ENCODE measurements around the gene CHRNE.
"Not testable (repeated sequence)": the region's sequence is repeated elsewhere in the genome, so short reads cannot be mapped to it uniquely, and the experiment has no call there.

Gene CHRNE

DNA sequence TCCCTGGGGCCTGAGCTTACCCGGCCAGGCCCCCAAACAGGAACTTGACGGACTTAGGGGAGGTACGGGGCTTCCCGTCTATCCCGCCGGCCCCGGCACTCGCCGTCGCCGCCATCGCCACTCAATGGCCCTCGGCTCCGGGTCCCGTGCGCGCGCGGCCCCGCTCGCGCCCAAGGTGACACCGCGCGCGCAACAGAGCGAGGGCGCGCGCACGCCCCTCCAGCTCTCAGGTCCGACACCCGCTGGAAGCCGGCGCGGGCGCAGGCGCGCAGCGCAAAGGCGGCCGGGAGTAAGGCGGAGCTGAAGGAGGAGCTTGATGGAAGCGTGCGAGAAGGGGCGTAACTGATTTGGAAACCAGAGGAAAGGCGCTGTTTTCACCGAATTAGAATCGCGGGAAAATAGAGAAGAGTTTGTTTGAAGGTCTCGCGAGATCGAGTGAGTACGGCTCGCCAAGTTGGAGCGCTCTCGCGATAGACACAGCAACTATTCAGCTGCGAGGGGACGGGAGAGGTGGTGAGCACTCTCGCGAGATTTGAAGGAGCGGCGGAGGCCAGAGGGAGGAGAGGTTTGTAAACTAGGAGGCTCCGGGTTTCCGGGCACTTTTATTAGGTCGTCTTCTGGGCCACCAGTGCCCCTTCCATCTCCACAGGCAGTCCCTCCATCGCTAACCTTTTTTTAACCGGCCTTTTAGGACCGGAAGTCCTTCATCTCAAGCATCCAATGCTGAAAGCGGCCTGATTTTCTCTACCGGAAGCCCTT, 37.1 kb upstream of the CHRNE start, which contains the start of the genes RNF167 and SLC25A11:
RNF167 (plus strand) TSS at position 473 of the 759 bp plus-strand sequence. CDS start 642 bp downstream, outside the sequence.
SLC25A11 (minus strand) TSS at position 251 of the 759 bp plus-strand sequence; CDS start at position 115, 136 bp downstream.
- DNase-seq (ENCODE audit: low read depth, low spot score) = peak; percentile 99

DNA sequence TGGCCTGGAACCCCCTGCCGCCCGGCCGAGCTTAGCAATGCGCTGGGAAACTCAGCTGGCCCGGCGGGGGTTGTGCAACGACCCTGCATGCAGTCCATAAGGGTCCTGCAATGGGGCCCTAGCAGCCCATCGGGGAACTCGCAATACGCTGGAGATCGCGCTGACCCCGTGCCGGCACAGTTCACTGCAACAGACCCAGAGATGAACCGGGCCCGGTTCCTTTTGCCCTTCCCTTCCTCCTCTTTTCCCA, 36.6 kb upstream of the CHRNE start:
- DNase-seq (ENCODE audit: low read depth, low spot score) = no peak

DNA sequence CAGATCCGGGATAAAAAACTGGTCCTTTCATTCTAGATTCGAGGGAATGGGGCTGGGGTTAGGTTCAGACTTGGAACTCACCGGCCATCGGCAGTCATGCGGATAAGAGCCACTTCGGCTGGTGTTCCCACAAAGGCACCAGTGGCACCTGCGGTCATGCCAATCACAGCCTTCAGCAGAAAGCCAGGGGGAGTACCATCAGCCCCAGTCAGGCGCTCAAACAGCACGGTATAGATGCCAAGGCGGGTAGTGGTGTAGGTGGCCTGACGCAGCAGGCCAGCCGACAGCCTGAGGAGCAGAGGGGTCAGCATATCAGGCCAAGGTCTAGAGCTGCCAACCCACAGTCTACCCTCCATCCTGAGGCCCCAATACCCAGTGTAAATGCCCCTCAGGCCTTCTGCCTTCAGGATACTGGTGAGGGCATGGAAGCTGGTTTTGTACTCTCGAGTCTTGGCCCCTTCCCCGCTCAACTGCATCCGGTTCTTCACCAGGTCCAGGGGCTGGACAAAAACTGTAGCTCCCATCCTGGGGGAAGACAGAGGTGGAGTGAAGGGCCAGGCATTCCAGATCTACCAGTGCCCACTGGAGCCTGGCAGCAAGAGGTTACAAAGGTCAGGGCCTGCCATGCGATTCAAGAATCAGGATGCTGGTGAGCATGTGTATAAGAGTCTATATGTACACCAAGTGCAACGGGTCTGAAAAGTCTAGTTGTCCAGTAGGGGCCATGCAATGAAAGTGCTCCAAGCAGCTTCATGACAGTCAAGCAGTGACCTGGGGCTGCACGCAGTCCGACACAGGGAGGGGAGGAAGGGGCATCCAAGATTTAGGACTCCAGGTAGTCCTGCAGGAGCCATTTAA, 36.0 kb upstream of the CHRNE start:
- no peak for DNase-seq (ENCODE audit: low read depth, low spot score)

DNA sequence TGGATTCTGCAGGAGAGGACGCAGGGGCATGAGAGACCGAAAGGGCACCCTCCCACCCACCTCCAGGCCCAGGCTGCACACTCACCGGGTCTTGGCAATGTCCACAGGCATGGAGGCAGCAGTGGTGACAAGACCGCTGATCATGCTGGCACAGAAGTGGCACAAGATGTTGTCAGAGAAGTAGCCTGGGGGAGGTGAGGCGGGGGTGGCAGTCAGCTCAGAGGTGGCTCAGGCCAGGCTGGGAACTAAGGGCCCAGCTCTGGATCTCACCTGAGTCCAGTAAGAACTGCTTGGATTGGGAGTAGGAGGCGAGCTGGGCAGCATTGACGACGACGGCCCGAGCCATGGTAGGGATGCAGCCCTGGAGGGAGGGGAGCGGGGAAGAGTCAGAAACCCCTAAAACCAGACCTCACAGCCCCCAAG, 35.2 kb upstream of the CHRNE start:
- DNase-seq (ENCODE audit: low read depth, low spot score) = no peak

DNA sequence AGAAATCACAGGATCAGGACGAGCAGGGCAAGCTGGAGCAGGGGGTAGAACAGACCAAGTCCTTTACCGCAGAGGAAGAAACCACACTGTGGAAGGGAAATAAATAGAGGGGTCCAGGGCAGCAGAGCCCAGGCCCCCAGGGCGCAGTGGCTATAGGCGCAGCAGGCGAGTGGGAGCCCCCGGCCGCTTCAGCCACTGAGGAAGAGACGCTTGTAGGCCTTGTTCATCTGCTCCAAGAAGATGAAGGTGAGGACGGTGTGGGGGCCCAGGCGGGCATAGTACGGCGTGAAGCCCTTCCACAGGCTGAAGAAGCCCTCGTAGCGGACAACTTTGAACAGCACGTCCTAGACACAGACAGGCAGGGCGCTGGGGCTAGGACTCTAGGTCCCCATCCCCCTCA, 34.7 kb upstream of the CHRNE start:
- no peak for DNase-seq (ENCODE audit: low read depth, low spot score)

DNA sequence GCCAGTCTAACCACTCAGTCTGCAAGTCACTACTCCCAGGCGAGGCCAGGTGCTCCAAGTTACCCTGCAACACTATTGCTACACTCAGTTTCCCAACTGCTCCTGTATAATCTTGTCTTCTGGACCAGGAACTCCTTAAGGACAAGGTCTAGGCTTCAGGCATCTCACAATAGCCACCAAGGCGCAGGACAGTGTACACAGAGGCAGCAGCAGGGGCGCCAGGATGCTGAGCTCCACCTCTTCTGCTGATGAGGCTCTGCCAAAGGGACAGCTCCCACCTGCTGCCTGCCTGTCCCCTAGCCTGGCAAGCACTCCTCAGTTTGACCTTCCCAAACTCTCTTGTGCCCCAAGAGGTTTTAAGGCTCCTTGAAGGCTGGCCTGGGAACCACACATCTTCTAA, 33.5 kb upstream of the CHRNE start:
- DNase-seq (ENCODE audit: low read depth, low spot score) = no peak

DNA sequence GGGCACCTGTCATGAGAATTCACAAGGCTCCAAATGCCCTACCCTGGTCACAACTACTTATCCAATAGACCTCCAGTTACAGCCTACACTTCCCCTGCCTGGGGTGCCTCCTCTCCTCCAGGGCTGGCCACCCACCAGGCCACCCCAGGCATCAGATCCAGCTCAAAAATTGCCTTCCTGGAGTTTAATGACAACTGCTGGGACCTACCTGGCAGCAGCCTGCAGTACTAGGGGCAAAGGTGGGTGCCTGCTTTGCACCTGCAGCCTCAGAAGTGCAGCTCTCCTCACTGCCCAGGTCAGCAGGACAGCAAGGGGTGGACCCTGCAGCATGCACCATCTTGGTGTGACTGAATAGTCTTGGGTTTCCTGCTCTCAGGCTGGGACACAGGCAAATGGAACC, 32.8 kb upstream of the CHRNE start:
- DNase-seq (ENCODE audit: low read depth, low spot score) = no peak

DNA sequence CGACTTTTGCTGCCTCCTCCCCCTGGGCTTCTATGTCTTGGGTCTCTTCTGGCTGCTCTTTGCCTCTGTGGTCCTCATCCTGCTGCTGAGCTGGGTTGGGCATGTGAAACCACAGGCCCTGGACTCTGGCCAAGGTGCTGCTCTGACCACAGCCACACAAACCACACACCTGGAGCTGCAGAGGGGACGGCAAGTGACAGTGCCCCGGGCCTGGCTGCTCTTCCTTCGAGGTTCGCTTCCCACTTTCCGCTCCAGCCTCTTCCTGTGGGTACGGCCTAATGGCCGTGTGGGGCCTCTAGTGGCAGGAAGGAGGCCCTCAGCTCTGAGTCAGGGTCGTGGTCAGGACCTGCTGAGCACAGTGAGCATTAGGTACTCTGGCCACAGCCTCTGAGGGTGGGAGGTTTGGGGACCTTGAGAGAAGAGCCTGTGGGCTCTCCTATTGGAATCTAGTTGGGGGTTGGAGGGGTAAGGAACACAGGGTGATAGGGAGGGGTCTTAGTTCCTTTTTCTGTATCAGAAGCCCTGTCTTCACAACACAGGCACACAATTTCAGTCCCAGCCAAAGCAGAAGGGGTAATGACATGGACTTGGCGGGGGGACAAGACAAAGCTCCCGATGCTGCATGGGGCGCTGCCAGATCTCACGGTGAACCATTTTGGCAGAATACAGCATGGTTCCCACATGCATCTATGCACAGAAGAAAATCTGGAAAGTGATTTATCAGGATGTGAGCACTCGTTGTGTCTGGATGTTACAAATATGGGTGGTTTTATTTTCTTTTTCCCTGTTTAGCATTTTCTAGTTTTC, 31.5 kb upstream of the CHRNE start:
- no peak for DNase-seq (ENCODE audit: low read depth, low spot score)

DNA sequence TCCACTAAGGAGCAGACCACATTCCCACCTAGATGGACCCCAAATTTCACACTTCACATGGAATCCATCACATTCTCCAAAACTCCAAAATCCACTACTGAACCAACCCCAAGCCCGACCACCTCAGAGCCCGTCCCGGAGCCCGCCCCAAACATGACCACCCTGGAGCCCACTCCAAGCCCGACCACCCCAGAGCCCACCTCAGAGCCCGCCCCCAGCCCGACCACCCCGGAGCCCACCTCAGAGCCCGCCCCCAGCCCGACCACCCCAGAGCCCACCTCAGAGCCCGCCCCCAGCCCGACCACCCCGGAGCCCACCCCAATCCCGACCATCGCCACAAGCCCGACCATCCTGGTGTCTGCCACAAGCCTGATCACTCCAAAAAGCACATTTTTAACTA, 30.7 kb upstream of the CHRNE start:
- no peak for DNase-seq (ENCODE audit: low read depth, low spot score)

DNA sequence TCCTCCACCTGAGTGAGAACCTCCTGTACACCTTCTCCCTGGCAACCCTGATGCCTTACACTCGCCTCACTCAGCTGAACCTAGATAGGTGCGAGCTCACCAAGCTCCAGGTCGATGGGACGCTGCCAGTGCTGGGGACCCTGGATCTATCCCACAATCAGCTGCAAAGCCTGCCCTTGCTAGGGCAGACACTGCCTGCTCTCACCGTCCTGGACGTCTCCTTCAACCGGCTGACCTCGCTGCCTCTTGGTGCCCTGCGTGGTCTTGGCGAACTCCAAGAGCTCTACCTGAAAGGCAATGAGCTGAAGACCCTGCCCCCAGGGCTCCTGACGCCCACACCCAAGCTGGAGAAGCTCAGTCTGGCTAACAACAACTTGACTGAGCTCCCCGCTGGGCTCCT, 29.9 kb upstream of the CHRNE start:
- no peak for DNase-seq (ENCODE audit: low read depth, low spot score)

DNA sequence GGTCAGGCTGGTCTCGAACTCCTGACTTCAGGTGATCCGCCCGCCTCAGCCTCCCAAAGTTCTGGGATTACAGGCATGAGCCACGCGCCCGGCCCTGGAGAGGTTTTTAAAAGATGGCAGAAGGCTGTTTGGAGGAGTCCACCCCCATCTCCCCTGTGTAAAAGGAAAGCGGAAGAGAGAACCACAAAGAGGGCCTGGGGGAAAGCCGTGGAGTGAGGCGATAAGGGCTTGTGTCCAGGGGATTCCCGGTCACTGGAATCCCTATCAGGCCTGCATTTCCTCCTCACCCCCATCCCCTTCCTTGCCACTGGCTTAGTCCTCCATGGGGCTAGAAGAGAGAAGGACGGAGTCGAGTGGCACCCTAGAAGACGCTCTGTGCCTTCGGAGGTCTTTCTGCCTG, 29.1 kb upstream of the CHRNE start, which contains the start of gene GP1BA:
GP1BA (plus strand) TSS at position 315 of the 400 bp plus-strand sequence. CDS start 328 bp downstream, outside the sequence.
- DNase-seq (ENCODE audit: low read depth, low spot score) = no peak

DNA sequence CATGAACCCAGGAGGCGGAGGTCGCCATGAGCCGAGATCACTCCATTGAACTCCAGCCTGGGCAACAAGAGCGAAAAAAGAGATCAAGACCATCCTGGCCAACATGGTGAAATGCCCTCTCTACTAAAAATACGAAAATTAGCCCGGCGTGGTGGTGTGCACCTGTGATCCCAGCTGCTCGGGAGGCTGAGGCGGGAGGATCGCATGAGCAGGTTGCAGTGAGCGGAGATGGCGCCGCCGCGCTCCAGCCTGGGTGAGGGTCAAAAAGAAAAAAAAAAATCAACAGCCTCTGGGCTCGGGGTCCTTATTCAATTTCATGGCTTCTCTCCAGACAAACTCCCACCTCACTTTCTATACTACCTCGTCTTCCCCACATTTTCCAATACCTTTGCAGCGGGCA, 26.0 kb upstream of the CHRNE start:
- DNase-seq (ENCODE audit: low read depth, low spot score) = no peak

DNA sequence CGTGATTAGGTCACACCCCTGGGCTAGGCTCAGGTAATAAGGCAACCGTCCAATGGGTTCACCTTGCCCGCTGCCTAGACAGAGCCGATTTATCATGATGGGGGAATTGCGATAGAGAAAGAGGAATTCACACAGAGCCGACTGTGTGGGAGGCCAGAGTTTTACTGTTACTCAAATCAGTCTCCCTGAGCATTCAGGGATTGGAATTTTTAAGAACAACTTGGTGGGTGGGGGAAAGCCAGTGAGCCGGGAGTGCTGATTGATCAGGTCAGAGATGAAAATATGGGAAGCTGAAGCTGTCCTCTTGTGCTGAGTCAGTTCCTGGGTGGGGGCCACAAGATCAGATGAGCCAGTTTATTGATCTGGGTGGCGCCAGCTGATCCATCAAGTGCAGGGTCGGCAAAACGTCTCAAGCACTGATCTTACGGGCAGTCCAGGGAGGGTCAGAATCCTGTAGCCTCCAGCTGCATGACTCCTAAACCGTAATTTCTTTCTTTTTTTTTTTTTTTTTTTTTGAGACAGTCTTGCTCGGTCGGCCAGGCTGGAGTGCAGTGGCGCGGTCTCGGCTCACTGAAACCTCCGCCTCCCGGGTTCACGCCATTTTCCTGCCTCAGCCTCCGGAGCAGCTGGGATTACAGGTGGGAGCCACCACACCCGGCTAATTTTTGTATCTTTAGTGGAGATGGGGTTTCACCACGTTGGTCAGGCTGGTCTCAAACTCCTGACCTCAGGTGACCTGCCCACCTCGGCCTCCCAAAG, 23.9 kb upstream of the CHRNE start:
- not testable (repeated sequence) for DNase-seq (ENCODE audit: low read depth, low spot score)

DNA sequence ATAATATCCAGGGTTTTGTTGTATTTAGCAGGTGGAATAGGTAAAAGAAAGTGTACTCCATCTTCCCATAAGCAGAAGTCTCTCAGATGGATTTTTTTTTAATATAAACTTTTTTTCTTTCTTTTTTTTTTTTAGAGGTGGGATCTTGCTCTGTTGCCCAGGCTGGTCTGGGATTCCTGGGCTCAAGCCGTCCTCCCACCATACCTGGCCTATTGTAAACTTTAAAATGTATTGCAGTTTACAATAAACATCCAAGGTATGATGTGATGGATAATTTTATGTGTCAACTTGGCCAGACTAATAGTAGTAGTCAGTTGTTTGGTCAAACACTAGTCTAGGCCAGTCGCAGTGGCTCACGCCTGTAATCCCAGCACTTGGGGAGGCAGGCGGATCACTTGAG, 18.4 kb upstream of the CHRNE start:
- DNase-seq (ENCODE audit: low read depth, low spot score) = no peak

DNA sequence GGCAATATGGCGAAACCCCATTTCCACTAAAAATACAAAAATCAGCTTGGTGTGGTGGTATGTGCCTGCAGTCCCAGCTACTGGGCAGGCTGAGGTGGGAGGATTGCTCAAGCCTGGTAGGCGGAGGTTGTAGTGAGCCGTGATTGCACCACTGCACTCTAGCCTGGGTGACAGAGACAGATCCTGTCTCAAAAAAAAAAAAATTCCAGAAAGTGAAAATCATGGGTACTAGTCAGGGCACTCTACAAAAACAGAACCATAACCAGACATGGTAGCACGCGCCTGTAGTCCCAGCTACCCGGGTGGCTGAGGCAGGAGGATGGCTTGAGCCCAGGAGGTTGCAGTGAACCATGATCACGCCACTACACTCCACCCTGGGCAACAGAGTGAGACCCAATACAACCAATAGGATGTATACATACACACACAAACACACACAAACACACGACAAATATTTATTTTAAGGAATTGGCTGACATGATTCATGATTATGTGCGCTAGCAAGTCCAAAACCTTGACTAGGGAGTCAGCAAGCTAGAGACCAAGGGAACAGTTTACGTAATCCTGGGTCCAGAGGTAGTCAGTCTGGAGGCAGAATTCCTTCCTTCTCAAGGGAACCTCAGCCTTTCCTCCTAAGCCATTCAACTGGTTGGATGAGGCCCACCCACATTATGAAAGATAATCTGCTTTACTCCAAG, 17.6 kb upstream of the CHRNE start:
- DNase-seq (ENCODE audit: low read depth, low spot score) = no peak

DNA sequence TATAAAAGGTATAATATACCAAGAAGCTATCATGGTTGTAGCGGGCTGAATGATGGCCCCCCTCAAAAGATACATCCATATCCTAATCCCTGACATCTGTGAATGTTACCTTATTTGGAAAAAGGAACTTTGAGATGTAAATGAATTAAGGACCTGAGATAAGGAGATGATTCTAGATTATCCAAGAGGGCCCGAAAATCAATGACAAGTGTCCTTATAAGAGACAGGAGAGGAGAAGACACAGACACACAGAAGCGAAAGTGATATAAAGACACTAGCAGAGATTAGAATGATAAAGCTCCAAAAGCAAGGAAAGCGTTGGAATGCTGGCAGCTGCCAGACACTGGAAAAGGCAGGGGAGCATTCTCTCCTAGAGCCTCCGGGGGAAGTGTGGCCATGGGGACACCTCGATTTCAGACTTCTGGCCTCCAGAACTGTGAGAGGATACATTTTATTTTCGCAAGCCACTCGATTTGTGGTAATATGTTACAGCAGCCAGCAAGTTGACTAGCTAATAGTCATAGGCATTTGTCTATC, 16.7 kb upstream of the CHRNE start:
- DNase-seq (ENCODE audit: low read depth, low spot score) = no peak

DNA sequence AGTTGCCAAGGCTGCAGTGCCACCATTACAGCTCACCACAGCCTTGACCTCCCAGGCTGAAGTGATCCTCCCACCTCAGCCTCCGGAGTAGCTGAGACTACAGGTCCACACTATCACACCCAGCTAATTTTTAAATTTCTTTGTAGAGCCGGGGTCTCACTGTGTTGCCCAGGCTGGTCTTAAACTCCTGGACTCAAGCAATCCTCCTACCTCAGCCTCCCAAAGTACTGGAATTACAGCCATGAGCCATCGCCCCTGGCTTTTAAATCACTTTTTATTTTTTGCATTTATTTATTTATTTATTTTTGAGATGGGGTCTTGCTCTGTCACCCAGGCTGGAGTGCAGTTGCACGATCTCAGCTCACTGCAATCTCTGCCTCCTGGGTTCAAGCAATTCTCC, 11.7 kb upstream of the CHRNE start:
- DNase-seq (ENCODE audit: low read depth, low spot score) = not testable (repeated sequence)

DNA sequence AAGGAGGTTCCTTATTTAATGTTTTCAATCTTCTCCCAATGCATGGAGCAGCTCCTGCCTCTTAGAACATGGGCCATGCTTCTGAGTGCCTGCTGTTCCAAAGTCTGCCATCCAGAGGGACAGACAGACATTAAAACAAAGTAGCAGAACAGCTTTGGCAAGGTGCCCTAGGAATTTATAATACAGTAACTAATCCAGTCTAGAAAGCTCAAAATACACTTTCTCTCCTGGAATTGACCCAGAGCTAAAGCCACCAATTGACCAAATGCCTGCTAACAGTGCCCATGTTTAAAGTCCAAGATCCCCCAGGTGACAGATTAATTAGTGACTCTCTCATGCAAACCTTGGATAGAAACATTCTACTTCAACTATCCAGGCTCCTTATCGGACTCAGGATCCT, 11.1 kb upstream of the CHRNE start:
- no peak for DNase-seq (ENCODE audit: low read depth, low spot score)

DNA sequence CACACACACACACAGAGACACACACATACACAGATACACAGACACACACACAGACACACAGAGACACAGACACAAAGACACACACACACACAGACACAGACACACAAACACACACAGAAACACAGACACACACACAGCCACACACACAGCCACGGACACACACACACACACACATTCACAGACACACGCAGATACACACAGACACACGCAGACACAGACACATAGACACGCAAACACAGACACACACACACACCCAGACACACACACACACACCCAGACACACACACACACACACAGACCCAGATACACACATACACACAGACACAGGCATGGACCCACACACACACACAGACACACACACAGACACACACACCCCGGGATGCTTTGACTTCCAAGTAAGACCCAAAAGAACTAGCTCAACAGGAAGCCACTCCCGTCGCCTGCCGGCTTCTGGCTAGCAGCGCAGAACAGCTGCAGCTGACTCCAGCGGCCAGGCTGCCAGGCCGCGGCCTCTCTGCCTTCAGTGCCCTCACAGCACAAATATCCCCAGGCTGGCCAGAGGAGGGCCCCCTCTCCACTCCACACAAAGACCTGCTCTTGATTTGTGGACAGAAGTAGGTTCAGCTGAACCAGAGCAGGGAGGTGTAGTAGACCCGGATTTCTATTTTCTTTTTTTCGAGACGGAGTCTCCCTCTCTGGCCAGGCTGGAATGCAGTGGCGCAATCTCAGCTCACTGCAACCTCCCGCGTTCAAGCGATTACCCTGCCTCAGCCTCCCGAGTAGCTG, 6.0 kb upstream of the CHRNE start:
- DNase-seq (ENCODE audit: low read depth, low spot score) = peak; percentile 83

DNA sequence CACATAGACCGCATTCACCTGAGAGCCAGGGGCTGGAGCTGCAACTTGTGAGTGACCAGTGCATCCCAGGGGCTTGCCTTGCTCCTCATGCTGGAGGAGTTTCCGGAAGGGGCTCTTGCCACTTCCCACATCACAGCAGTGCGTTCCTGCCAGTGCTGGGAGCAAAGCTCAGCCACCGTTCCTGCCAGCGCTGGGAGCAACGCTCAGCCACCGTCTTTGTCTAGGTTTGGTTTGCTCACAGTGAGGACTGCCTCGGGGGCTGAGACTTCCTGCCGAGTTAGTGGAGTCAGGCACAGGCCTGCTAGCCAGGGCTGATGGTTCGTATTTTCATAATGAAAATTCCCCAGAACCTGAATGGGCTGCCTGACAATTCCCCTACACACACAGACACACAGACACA, 5.4 kb upstream of the CHRNE start:
- DNase-seq (ENCODE audit: low read depth, low spot score) = no peak

Measured in brain pericyte (primary cell).